T-helper 2 cell treated with Interferon-gamma antibody and Interleukin-4, amounts not matched to agents 100 ng/mL and 5 ng/mL, for 36 hours (primary cell): ENCODE results near the gene DPY19L1. TPM values are rescaled to one million over a fixed set of nuclear protein-coding genes. Genes with fewer than 3 reads are reported as not detected.

Source experiments
- total RNA-seq: library from RNA; stranded (reverse); gene quantifications from 2 replicates; pipeline ENCODE4 v1.2.3, GENCODE V29; 2022

DPY19L1 gene
- total RNA-seq, 1 donor from 2014 or later: 22.3 TPM

Other genes with a start within 250 kb of the DPY19L1 start
- gene TBX20, start 216.6 kb upstream of the DPY19L1 start, total RNA-seq: 0.25 and 0.39 TPM in 2 replicates